ENCODE measurements around the gene AOAH.
A peak's percentile ranks its signal among the peaks of the same experiment; 100 is the strongest.
"Not testable (repeated sequence)": the region's sequence is repeated elsewhere in the genome, so short reads cannot be mapped to it uniquely, and the experiment has no call there.

AOAH gene

GRCh38 chr7:36497176-36497575 lies 227.1 kb downstream of the AOAH start:
- not testable (repeated sequence) for DNase-seq

DNA sequence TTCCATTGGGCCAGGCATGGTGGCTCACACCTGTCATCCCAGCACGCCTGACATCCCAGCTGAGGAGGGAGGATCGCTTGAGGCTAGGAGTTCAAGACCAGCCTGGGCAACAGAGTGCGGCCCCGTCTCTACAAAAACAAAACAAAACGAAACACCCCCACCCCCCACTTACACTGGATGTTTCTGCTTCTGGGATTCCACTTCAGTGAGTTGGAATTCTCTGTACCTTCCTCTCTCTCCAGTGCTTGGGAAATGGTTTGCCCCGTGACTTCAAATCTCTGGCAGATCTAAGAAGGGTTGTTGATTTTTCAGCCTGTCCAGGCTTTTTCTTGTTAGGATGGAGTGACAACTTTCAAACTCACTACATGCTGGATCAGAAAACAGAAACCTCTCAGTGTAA lies 227.7 kb downstream of the AOAH start:
- DNase-seq = no peak

DNA sequence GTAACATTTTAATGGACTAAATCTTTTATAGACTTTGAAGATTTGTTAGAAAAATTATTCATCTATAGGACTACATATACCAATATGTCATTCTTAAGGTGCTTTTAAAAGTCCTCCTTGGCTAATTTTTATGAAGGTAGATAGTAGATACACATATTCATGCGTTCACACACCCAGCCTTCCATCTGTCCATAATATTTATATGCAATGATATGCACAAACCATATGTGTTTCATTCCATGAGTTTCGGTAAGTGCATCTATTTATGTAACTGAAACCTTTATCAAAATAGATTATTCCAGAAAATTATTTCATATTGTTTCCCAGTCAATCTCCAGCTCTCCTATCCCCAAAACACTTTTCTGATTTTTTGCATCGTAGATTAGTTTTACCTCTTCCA lies 233.0 kb downstream of the AOAH start:
- no peak for DNase-seq

DNA sequence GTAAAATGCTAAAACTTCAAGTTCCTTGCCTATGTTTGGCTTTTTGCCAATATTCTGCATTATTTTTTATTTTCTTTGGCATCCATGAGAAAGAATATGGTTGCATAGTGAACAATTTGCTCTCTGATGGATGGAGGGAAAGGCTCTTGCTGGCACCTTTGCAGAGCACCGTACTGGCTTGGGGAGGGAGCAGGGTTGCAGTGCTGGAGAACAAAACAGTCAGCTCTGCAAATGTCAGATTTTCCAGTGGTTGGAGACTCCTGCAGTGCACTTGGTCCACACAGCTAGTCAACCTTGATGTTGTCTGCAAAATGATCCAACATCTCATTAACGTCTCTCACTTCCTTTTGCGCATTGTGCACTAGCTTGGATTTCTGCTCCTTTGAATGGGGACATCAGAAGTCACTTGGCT lies 233.9 kb downstream of the AOAH start:
- no peak for DNase-seq

DNA sequence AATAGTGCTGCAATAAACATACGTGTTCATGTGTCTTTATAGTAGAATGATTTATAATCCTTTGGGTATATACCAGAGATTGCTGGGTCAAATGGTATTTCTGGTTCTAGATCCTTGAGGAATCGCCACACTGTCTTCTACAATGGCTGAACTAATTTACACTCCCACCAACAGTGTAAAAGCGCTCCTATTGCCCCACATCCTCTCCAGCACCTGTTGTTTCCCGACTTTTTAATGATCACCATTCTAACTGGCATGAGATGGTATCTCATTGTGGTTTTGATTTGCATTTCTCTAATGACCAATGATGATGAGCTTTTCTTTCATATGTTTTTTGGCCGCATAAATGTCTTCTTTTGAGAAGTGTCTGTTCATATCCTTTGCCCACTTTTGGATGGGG lies 235.6 kb downstream of the AOAH start:
- not testable (repeated sequence) for DNase-seq

GRCh38 chr7:36487756-36488336 lies 236.4 kb downstream of the AOAH start:
- DNase-seq = peak; percentile 68

- DNase-seq = no peak
Observed at GRCh38 chr7:36486336-36486735, 238.0 kb downstream of the AOAH start.

- DNase-seq = no peak
Observed at GRCh38 chr7:36484265-36484664, 240.0 kb downstream of the AOAH start.

- not testable (repeated sequence) for DNase-seq
Observed at GRCh38 chr7:36483853-36484252, 240.4 kb downstream of the AOAH start.

DNA sequence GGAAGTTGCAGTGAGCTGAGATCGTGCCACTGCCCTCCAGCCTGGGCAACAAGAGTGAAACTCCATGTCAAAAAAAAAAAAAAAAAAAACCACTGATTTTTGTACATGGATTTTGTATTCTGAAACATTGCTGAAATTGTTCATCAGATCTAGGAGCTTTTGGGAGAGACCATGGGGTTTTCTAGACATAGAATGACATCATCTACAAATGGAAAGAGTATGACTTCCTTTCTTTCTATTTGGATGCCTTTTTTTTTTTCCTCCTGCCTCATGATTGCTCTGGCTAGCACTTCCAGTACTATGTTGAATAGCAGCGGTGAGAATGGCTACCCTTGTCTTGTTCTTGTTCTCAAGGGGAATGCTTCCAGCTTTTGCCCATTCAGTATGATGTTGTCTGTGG lies 245.5 kb downstream of the AOAH start:
- DNase-seq = no peak

GRCh38 chr7:36475381-36475780 lies 248.9 kb downstream of the AOAH start:
- no peak for DNase-seq

GRCh38 chr7:36475011-36475342 lies 249.3 kb downstream of the AOAH start:
- DNase-seq = no peak

GRCh38 chr7:36474283-36475010 lies 249.8 kb downstream of the AOAH start:
- no peak for DNase-seq

- peak; percentile 64 for DNase-seq
Observed at GRCh38 chr7:36473454-36474282, 250.6 kb downstream of the AOAH start.

DNA sequence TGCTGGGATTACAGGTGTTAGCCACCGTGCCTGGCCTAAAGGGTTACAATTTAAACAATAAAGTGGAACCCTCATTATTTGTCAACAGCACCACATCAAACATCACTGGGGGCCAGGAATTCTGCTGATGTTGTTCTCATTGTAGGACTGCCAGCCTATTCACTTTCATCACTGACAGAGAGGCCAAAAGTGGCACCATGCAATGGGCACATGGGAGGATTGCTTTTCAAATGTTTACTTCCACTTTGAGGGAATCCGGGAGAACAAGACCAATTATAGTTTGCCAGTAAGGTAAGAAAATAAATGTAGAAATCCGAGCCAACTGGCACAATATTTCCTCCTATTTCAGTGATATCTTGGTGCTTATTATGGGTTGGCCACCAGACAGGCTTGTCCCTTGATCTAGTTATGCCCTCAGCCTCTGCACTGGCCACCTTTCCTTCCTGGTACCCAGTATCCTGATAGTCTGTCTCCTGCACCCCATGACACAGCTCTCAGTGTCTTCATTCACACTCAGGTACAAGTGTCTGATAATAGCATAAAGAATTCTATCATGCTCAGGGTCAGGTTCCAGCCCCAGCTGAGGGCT lies 252.1 kb downstream of the AOAH start:
- DNase-seq = no peak

DNA sequence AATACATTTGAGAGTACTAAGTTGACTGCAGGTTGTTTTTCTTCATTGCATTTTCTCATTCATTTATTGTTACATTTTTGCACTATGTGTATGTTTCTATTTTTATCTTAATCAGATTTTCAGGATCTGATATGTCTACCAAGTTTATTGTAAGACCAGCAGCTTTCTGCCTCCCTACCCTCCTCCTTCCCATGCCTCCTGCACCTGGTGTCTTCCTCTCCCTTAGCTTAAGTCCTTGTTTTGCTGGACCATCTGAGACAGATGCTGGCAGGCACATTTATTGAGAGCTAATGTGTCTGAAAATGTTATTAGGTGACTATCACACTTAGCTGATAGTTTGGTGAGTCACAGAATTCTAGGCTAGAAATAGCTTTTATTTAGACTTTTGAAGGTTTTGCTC lies 255.1 kb downstream of the AOAH start:
- DNase-seq = no peak

DNA sequence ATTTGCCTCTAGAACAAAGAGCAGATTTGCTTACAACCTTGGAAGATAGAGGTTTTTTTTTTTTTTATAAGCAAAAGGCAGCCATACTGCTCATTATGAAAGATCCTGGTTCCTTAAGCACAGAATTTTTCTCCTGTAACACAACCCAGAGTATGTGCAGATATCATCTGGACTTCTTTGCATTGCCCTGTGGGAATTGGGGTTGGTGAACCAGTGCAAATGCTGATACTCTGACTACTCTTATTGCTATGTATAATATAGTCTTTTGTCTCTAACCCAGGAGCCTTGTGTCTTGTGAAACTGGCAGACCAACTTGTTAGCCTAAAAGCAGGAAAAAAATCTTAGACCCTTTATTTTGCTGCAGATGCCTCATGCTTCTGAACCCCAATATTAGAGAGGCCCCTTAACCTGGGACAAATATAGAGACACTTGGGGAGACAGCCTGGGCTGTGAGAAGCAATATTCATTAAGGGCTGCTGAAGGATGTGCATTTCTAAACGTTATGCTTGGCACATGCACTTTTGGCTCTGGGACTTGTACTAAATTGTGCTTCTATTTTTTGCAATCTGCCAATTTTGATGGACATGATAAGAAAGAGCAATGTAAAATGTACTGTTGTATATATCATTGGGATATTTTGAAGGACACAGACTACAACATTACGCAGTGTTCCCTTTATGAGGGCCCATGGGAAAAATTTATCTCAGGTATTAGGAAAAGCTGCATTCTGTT lies 255.8 kb downstream of the AOAH start:
- no peak for DNase-seq

DNA sequence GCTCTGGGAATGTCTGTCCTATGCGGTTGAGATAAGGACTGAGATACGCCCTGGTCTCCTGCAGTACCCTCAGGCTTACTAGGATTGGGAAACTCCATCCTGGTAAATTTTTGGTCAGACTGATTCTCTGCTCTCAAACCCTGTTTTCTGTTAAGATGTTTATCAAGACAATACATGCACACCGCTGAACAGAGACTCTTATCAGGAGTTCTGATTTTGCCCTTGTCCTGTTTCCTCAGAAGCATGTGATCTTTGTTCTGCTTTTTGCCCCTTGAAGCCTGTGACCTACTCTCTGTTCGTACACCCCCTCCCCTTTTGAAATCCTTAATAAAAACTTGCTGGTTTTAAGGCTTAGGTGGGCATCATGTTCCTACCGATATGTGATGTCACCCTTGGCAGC lies 258.3 kb downstream of the AOAH start:
- not testable (repeated sequence) for DNase-seq

DNA sequence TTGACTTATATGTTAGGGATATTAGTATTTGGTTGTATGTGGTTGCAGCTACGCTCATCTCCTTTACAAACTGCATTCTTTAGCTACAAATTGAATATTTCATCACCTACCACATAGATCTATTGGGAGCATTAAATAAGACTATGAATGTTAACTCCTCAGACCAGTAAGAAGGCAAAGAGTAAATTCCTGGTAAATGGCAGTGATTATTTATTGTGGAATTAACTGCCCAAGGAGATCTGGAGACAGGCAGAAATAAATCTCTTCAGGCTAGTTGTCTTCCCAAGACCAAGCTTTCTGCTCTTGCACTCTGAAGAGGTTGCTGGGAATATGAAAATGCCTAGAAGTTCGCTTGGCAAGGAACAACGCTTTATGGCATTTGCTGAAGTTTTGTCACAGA lies 260.0 kb downstream of the AOAH start:
- no peak for DNase-seq
